ENCODE measurements around the gene COLEC12.

COLEC12 gene

DNA sequence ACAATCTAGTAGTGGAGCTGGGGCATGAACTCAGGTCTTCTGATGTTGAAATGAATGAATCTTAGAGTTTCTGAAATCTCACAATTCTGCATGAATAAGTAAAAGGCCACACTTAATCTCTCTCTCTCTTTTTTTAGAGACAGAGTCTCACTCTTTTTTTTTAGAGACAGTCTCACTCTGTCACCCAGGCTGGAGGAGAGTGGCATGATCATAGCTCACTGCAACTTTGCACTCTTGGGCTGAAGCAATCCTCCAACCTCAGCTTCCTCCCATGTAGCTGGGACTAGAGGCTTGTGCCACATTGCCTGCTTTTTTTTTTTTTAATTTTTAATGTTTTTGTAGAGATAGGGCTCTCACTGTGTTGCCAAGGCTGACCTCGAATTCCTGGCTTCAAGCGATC lies 163.8 kb downstream of the COLEC12 start:
- Histone ChIP-seq H3K27me3 (ENCODE audit: insufficient read depth, low read length, poor library complexity, severe bottlenecking) (no peaks in the 10 kb centered on the region), H2AFZ (ENCODE audit: low read length) (no peak overlapping the region), H3F3A (ENCODE audit: low read depth) (no peaks in the 10 kb centered on the region), H3K4me1 (ENCODE audit: insufficient read depth, low read length, poor library complexity, severe bottlenecking) (no peaks in the 10 kb centered on the region), H3K36me3 (ENCODE audit: insufficient read depth, low read length) (no peaks in the 10 kb centered on the region), H3K9me2 (replicated peaks; ENCODE audit: low read depth, low read length) (no peaks in the 10 kb centered on the region), H3K79me2 (ENCODE audit: insufficient read depth, low read length) (no peaks in the 10 kb centered on the region), H3K9me3 (ENCODE audit: insufficient read depth, low read depth, low read length) (peaks cover 10% of the 10 kb centered on the region; the same call in 1 of the 2 replicates), H3K4me3 (ENCODE audit: low read length, poor library complexity, severe bottlenecking) (no peak overlapping the region), H4K20me1 (ENCODE audit: insufficient read depth, low read length, poor library complexity, severe bottlenecking) (no peaks in the 10 kb centered on the region), H3K4me2 (ENCODE audit: low read depth, low read length, poor library complexity, severe bottlenecking) (no peak overlapping the region), H3K9ac (ENCODE audit: low read depth, low read length, poor library complexity, severe bottlenecking) (no peak overlapping the region)
- TF ChIP-seq, protein P1, sequence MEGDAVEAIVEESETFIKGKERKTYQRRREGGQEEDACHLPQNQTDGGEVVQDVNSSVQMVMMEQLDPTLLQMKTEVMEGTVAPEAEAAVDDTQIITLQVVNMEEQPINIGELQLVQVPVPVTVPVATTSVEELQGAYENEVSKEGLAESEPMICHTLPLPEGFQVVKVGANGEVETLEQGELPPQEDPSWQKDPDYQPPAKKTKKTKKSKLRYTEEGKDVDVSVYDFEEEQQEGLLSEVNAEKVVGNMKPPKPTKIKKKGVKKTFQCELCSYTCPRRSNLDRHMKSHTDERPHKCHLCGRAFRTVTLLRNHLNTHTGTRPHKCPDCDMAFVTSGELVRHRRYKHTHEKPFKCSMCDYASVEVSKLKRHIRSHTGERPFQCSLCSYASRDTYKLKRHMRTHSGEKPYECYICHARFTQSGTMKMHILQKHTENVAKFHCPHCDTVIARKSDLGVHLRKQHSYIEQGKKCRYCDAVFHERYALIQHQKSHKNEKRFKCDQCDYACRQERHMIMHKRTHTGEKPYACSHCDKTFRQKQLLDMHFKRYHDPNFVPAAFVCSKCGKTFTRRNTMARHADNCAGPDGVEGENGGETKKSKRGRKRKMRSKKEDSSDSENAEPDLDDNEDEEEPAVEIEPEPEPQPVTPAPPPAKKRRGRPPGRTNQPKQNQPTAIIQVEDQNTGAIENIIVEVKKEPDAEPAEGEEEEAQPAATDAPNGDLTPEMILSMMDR (conservative IDR thresholded peaks at IDR 0.05; ENCODE audit: low read length), result no peak
- TF ChIP-seq EZH2phosphoT487 (IDR thresholded peaks at IDR 0.05; ENCODE audit: borderline replicate concordance), result no peak

DNA sequence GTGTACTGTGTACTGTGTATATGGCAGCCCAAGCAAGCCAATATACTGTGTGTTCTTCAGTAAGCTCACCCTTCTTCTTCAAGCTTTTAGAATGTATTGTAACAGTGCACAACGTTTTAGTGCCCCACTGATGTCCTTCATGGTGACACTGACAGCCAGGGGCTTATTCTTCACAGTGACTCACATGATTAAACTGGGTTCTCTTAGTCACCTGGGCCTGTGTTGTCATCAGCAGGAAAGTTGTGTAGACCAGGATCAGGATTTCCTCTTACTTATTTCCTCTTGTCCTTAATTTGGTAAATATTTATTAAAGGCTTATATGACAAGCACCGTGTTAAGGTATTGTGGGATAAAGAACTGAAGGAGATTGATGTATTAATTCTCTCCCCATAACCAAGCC lies 164.8 kb downstream of the COLEC12 start:
- no peak for TF ChIP-seq EZH2phosphoT487 (IDR thresholded peaks at IDR 0.05; ENCODE audit: borderline replicate concordance)
- TF ChIP-seq, protein P1 (conservative IDR thresholded peaks at IDR 0.05; ENCODE audit: low read length), result no peak

DNA sequence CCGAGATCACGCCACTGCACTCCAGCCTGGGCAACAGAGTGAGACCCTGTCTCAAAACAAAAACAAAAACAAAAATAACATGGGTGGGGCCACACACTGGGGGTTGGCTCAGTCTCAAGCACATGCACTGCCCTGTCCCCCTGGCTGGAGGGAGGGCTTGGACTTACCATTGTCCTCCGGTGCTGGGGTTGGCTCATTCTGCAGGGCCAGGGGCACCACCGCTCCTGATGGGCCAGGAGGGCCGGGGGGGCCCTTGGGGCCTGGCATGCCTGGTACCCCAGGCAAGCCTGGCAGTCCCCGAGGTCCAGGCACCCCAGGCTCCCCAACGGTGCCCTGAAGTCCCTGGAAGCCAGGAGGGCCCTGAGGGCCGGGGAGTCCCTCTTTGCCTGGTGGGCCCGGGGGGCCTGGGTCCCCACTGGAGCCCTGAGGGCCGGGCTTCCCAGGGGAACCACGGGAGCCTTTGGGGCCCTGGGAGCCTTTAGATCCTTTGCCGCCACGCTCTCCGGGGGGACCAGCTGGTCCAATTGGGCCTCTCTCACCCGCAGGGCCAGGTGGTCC lies 165.8 kb downstream of the COLEC12 start:
- H3F3A ChIP-seq (ENCODE audit: low read depth), result no peaks in the 10 kb centered on the region
- no peak overlapping the region for H3K4me2 ChIP-seq (ENCODE audit: low read depth, low read length, poor library complexity, severe bottlenecking)
- H3K4me1 ChIP-seq (ENCODE audit: insufficient read depth, low read length, poor library complexity, severe bottlenecking), result no peaks in the 10 kb centered on the region
- no peaks in the 10 kb centered on the region for H3K27me3 ChIP-seq (ENCODE audit: insufficient read depth, low read length, poor library complexity, severe bottlenecking)
- H3K36me3 ChIP-seq (ENCODE audit: insufficient read depth, low read length), result no peaks in the 10 kb centered on the region
- H2AFZ ChIP-seq (ENCODE audit: low read length), result no peak overlapping the region
- no peaks in the 10 kb centered on the region for H3K79me2 ChIP-seq (ENCODE audit: insufficient read depth, low read length)
- no peak overlapping the region for H3K9ac ChIP-seq (ENCODE audit: low read depth, low read length, poor library complexity, severe bottlenecking)
- no peak for TF ChIP-seq EZH2phosphoT487 (IDR thresholded peaks at IDR 0.05; ENCODE audit: borderline replicate concordance)
- TF ChIP-seq, protein P1 (conservative IDR thresholded peaks at IDR 0.05; ENCODE audit: low read length), result no peak
- no peaks in the 10 kb centered on the region for H4K20me1 ChIP-seq (ENCODE audit: insufficient read depth, low read length, poor library complexity, severe bottlenecking)
- H3K4me3 ChIP-seq (ENCODE audit: low read length, poor library complexity, severe bottlenecking), result no peak overlapping the region
- peaks cover 10% of the 10 kb centered on the region; the same call in 1 of the 2 replicates for H3K9me3 ChIP-seq (ENCODE audit: insufficient read depth, low read depth, low read length)
- H3K9me2 ChIP-seq (replicated peaks; ENCODE audit: low read depth, low read length), result no peaks in the 10 kb centered on the region

More for the DNA sequence above, 164.8 kb downstream of the COLEC12 start:
- no peak overlapping the region for H3K9ac ChIP-seq (ENCODE audit: low read depth, low read length, poor library complexity, severe bottlenecking)
- H3K9me3 ChIP-seq (ENCODE audit: insufficient read depth, low read depth, low read length), result peaks cover 10% of the 10 kb centered on the region; the same call in 1 of the 2 replicates
- H3K4me1 ChIP-seq (ENCODE audit: insufficient read depth, low read length, poor library complexity, severe bottlenecking), result no peaks in the 10 kb centered on the region
- H3K4me3 ChIP-seq (ENCODE audit: low read length, poor library complexity, severe bottlenecking), result no peak overlapping the region
- H3K36me3 ChIP-seq (ENCODE audit: insufficient read depth, low read length), result no peaks in the 10 kb centered on the region
- no peaks in the 10 kb centered on the region for H3K9me2 ChIP-seq (replicated peaks; ENCODE audit: low read depth, low read length)
- H2AFZ ChIP-seq (ENCODE audit: low read length), result no peak overlapping the region
- H3K79me2 ChIP-seq (ENCODE audit: insufficient read depth, low read length), result no peaks in the 10 kb centered on the region
- H3K27me3 ChIP-seq (ENCODE audit: insufficient read depth, low read length, poor library complexity, severe bottlenecking), result no peaks in the 10 kb centered on the region
- H3F3A ChIP-seq (ENCODE audit: low read depth), result no peaks in the 10 kb centered on the region
- no peak overlapping the region for H3K4me2 ChIP-seq (ENCODE audit: low read depth, low read length, poor library complexity, severe bottlenecking)
- H4K20me1 ChIP-seq (ENCODE audit: insufficient read depth, low read length, poor library complexity, severe bottlenecking), result no peaks in the 10 kb centered on the region
